ENCODE results near the gene ALCAM.

ALCAM gene

DNA sequence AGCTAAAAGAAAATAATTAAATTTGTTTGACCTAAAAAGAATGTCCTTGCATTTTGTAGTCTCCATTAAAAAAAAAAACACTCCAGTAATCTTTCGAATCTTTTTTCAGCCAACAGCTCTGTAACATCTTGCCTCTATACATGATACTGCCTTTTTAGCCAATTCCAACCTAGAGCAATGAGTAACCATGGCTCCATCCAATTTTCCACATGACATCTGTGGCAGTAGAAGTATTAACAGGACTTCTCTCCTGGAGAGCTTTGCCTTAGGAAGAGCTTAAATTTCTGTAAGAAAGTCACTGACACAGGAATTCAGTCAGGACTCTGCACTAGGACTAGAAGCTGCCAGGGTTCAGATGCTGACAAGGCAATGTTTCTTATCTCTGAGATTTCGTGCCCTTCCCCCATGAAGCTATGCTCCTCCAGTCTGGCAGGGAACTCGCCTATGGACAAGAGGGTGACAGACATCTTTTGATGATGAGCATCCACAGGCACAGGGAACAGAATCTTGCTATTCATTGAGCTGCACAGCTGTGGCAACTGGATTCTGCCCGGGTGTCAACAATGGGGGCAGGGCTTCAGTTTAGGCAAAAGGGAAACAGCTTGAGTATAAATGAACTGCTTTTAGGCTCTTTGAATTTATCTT, 81.8 kb downstream of the ALCAM start:
- no peaks in the 10 kb centered on the region for H3K79me2 ChIP-seq (ENCODE audit: control insufficient read depth, insufficient read depth, low read length, poor library complexity)
- no peak overlapping the region for H4K12ac ChIP-seq (ENCODE audit: low read depth, low read length)
- no peak overlapping the region for H2BK12ac ChIP-seq (ENCODE audit: low read length)
- H2BK5ac ChIP-seq (ENCODE audit: low read depth, low read length, poor library complexity) = no peak overlapping the region
- no peak overlapping the region for H3K23ac ChIP-seq (ENCODE audit: low read length)
- H3K4me3 ChIP-seq (ENCODE audit: low read depth, low read length) = no peak overlapping the region
- H3K9me3 ChIP-seq (ENCODE audit: insufficient read depth, low read depth, low read length) = no peaks in the 10 kb centered on the region
- H3K27me3 ChIP-seq (ENCODE audit: insufficient read depth, low read length) = no peaks in the 10 kb centered on the region
- no peak overlapping the region for H3K14ac ChIP-seq (ENCODE audit: low read length)
- H3K18ac ChIP-seq (ENCODE audit: low read length) = no peak overlapping the region
- H2BK120ac ChIP-seq (ENCODE audit: insufficient read depth, low read length, poor library complexity) = no peak overlapping the region
- no peaks in the 10 kb centered on the region for H3K79me1 ChIP-seq (ENCODE audit: low read length)
- H3K4me2 ChIP-seq (ENCODE audit: low read length) = peak overlapping the region; percentile 9
- no peak for DNase-seq
- no peak overlapping the region for H3K4ac ChIP-seq (ENCODE audit: low read depth, low read length)
- H3K4me1 ChIP-seq (ENCODE audit: control insufficient read depth in 1 of 2, insufficient read depth in 2 of 2, low read length in 2 of 2) = peaks cover 0 to 5% of the 10 kb centered on the region in 2 experiments
- H2AK5ac ChIP-seq (ENCODE audit: low read length) = no peak overlapping the region
- WGBS (ENCODE audit: extremely low coverage, insufficient coverage, insufficient read length) = no CpG with 5 or more reads among the region's 4 CpGs
- H4K8ac ChIP-seq (ENCODE audit: low read depth, low read length) = no peak overlapping the region
- no peak overlapping the region for H4K91ac ChIP-seq (ENCODE audit: low read depth, low read length)
- no peak overlapping the region for H3K9ac ChIP-seq (ENCODE audit: low read length)
- H3K36me3 ChIP-seq (ENCODE audit: control insufficient read depth in 1 of 2, insufficient read depth in 2 of 2, low read length in 2 of 2) = no peaks in the 10 kb centered on the region
- H2AFZ ChIP-seq (ENCODE audit: insufficient read depth, low read length, poor library complexity) = no peak overlapping the region
- no peak overlapping the region for H3K27ac ChIP-seq (ENCODE audit: low read depth, low read length)

DNA sequence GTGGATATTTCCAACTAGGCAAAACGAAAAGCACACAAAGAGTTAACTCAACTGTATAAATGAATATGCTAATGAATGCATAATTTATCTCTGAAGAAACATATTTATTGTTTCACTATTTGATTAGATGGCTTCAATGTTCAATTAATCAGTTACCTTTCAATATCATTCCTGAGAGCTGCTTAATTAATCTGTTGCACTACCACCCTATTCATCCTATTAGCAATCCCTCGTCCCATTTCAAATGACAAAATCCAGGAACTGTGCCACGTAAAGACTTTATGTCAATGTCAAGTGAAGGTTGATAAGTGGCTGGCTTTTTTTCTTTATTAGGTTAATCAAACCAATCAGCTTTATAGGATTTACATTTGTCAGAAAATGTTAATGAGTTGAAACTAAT, 82.7 kb downstream of the ALCAM start:
- Histone ChIP-seq H3K9ac (ENCODE audit: low read length) (no peak overlapping the region), H3K4me2 (ENCODE audit: low read length) (no peak overlapping the region), H3K36me3 (ENCODE audit: control insufficient read depth in 1 of 2, insufficient read depth in 2 of 2, low read length in 2 of 2) (no peaks in the 10 kb centered on the region), H3K4ac (ENCODE audit: low read depth, low read length) (no peak overlapping the region), H2AFZ (ENCODE audit: insufficient read depth, low read length, poor library complexity) (no peak overlapping the region), H3K27ac (ENCODE audit: low read depth, low read length) (no peak overlapping the region), H3K79me2 (ENCODE audit: control insufficient read depth, insufficient read depth, low read length, poor library complexity) (no peaks in the 10 kb centered on the region), H4K91ac (ENCODE audit: low read depth, low read length) (no peak overlapping the region), H3K4me1 (ENCODE audit: control insufficient read depth in 1 of 2, insufficient read depth in 2 of 2, low read length in 2 of 2) (peaks cover 0 to 5% of the 10 kb centered on the region in 2 experiments), H3K27me3 (ENCODE audit: insufficient read depth, low read length) (no peaks in the 10 kb centered on the region), H2BK5ac (ENCODE audit: low read depth, low read length, poor library complexity) (no peak overlapping the region), H3K23ac (ENCODE audit: low read length) (no peak overlapping the region), H2BK12ac (ENCODE audit: low read length) (no peak overlapping the region), H2BK120ac (ENCODE audit: insufficient read depth, low read length, poor library complexity) (no peak overlapping the region), H3K4me3 (ENCODE audit: low read depth, low read length) (no peak overlapping the region), H2AK5ac (ENCODE audit: low read length) (no peak overlapping the region), H4K8ac (ENCODE audit: low read depth, low read length) (no peak overlapping the region), H3K18ac (ENCODE audit: low read length) (no peak overlapping the region), H3K14ac (ENCODE audit: low read length) (no peak overlapping the region), H4K12ac (ENCODE audit: low read depth, low read length) (no peak overlapping the region), H3K79me1 (ENCODE audit: low read length) (no peaks in the 10 kb centered on the region), H3K9me3 (ENCODE audit: insufficient read depth, low read depth, low read length) (no peaks in the 10 kb centered on the region)
- no peak for DNase-seq
- WGBS (ENCODE audit: extremely low coverage, insufficient coverage, insufficient read length) = no CpG with 5 or more reads among the region's 3 CpGs

DNA sequence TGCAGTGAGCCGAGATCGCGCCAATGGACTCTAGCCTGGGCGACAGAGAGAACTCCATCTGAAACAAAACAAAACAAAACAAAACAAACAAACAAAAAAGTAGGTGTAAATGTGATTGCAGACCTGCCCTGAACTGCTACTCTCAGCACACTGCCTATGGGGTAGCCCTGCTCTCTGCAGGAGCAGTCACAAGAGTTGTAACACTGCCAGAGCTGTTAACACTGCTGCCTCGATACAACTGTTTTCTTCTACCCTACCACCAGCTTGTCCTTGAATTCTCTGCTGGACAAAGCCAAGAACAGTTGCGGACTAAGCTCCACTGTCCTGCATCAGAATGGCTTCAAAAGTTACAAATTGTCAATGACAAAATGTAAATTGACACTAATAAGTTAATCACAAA, 89.3 kb downstream of the ALCAM start:
- Histone ChIP-seq H4K12ac (ENCODE audit: low read depth, low read length) (no peak overlapping the region), H4K8ac (ENCODE audit: low read depth, low read length) (no peak overlapping the region), H2BK120ac (ENCODE audit: insufficient read depth, low read length, poor library complexity) (no peak overlapping the region), H4K91ac (ENCODE audit: low read depth, low read length) (no peak overlapping the region), H3K36me3 (ENCODE audit: control insufficient read depth in 1 of 2, insufficient read depth in 2 of 2, low read length in 2 of 2) (no peaks in the 10 kb centered on the region), H2AK5ac (ENCODE audit: low read length) (no peak overlapping the region), H3K79me1 (ENCODE audit: low read length) (no peaks in the 10 kb centered on the region), H3K18ac (ENCODE audit: low read length) (no peak overlapping the region), H3K27ac (ENCODE audit: low read depth, low read length) (no peak overlapping the region), H2BK12ac (ENCODE audit: low read length) (no peak overlapping the region), H3K4ac (ENCODE audit: low read depth, low read length) (no peak overlapping the region), H3K4me2 (ENCODE audit: low read length) (no peak overlapping the region), H2AFZ (ENCODE audit: insufficient read depth, low read length, poor library complexity) (no peak overlapping the region), H3K4me1 (ENCODE audit: control insufficient read depth in 1 of 2, insufficient read depth in 2 of 2, low read length in 2 of 2) (no peaks in the 10 kb centered on the region), H3K79me2 (ENCODE audit: control insufficient read depth, insufficient read depth, low read length, poor library complexity) (no peaks in the 10 kb centered on the region), H3K9ac (ENCODE audit: low read length) (no peak overlapping the region), H3K27me3 (ENCODE audit: insufficient read depth, low read length) (no peaks in the 10 kb centered on the region), H3K9me3 (ENCODE audit: insufficient read depth, low read depth, low read length) (no peaks in the 10 kb centered on the region), H2BK5ac (ENCODE audit: low read depth, low read length, poor library complexity) (no peak overlapping the region), H3K4me3 (ENCODE audit: low read depth, low read length) (no peak overlapping the region), H3K23ac (ENCODE audit: low read length) (no peak overlapping the region), H3K14ac (ENCODE audit: low read length) (no peak overlapping the region)
- no peak for DNase-seq
- no CpG with 5 or more reads among the region's 6 CpGs for WGBS (ENCODE audit: extremely low coverage, insufficient coverage, insufficient read length)

DNA sequence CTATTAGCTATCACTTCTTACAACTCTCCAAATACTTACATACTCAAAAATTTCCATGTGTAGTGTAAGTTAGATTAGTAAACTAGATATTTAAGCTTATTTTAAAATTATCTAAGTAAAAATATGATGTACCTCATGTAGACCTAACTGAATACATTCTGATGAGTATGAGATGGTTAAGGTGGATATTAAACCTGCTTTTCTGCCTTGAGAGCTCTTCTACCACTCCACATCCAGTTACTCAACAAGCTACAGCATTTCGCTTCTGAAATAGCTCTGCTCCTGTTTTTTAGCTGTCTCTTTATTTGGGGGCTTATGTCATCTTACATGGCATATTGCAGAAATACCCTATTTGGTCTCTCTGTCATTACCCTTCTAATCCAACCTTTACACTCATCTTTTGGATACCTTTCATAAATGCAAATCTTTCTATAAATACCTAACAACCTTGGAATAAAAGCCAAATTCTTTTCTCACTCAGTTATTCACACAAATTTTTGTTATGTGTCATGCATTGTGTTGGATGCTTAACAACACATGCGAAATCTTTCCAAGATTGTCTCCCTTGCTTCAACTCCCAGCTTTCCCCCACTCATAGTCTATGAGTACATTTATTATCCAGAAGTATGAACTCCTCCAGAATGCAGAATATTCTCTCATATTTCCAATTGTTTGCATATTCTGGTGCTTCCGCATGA, 92.0 kb downstream of the ALCAM start:
- H3K4me2 ChIP-seq (ENCODE audit: low read length) = no peak overlapping the region

More for the DNA sequence above, 92.0 kb downstream of the ALCAM start:
- Histone ChIP-seq H2BK5ac (ENCODE audit: low read depth, low read length, poor library complexity) (no peak overlapping the region), H3K79me1 (ENCODE audit: low read length) (no peaks in the 10 kb centered on the region), H3K79me2 (ENCODE audit: control insufficient read depth, insufficient read depth, low read length, poor library complexity) (no peaks in the 10 kb centered on the region), H3K4me1 (ENCODE audit: control insufficient read depth in 1 of 2, insufficient read depth in 2 of 2, low read length in 2 of 2) (no peaks in the 10 kb centered on the region), H4K12ac (ENCODE audit: low read depth, low read length) (no peak overlapping the region), H3K14ac (ENCODE audit: low read length) (no peak overlapping the region), H3K27me3 (ENCODE audit: insufficient read depth, low read length) (no peaks in the 10 kb centered on the region), H3K36me3 (ENCODE audit: control insufficient read depth in 1 of 2, insufficient read depth in 2 of 2, low read length in 2 of 2) (no peaks in the 10 kb centered on the region), H2AFZ (ENCODE audit: insufficient read depth, low read length, poor library complexity) (no peak overlapping the region), H2BK120ac (ENCODE audit: insufficient read depth, low read length, poor library complexity) (no peak overlapping the region), H3K18ac (ENCODE audit: low read length) (no peak overlapping the region), H2AK5ac (ENCODE audit: low read length) (no peak overlapping the region), H3K9me3 (ENCODE audit: insufficient read depth, low read depth, low read length) (no peaks in the 10 kb centered on the region), H3K23ac (ENCODE audit: low read length) (no peak overlapping the region), H4K8ac (ENCODE audit: low read depth, low read length) (no peak overlapping the region), H4K91ac (ENCODE audit: low read depth, low read length) (no peak overlapping the region), H3K9ac (ENCODE audit: low read length) (no peak overlapping the region), H2BK12ac (ENCODE audit: low read length) (no peak overlapping the region), H3K4ac (ENCODE audit: low read depth, low read length) (no peak overlapping the region), H3K4me3 (ENCODE audit: low read depth, low read length) (no peak overlapping the region), H3K27ac (ENCODE audit: low read depth, low read length) (no peak overlapping the region)
- no CpG with 5 or more reads among the region's 3 CpGs for WGBS (ENCODE audit: extremely low coverage, insufficient coverage, insufficient read length)
- peak in 1 of 2 donors; percentile 67 for DNase-seq

Data from trophoblast cell (in vitro differentiated cells and primary cell).